Esophagus muscularis mucosa (tissue), 3 donors: ENCODE measurements around the gene RNF25.
"Not testable (repeated sequence)": the region's sequence is repeated elsewhere in the genome, so short reads cannot be mapped to it uniquely, and the experiment has no call there.

ENCODE experiments used
- POLR2A ChIP-seq: fragments of 450-650 bp; IDR thresholded peaks from one replicate; pipeline ENCODE4 v1.6.1; 2017; ENCODE audit warnings: antibody characterized with exemption, moderate library complexity, mild to moderate bottlenecking, low read depth
- TF ChIP-seq, protein P1 (sequence below), 3 experiments: fragments of 200-600 bp in 2 of 3; fragments of 450-650 bp in 1 of 3; sonication (generic) in 2 of 3; IDR thresholded peaks; one replicate each; pipeline ENCODE4 v1.5.1; 2017 to 2019; ENCODE audit warnings: antibody characterized with exemption in 3 of 3, mild to moderate bottlenecking in 2 of 3, moderate library complexity in 1 of 3

DNA sequence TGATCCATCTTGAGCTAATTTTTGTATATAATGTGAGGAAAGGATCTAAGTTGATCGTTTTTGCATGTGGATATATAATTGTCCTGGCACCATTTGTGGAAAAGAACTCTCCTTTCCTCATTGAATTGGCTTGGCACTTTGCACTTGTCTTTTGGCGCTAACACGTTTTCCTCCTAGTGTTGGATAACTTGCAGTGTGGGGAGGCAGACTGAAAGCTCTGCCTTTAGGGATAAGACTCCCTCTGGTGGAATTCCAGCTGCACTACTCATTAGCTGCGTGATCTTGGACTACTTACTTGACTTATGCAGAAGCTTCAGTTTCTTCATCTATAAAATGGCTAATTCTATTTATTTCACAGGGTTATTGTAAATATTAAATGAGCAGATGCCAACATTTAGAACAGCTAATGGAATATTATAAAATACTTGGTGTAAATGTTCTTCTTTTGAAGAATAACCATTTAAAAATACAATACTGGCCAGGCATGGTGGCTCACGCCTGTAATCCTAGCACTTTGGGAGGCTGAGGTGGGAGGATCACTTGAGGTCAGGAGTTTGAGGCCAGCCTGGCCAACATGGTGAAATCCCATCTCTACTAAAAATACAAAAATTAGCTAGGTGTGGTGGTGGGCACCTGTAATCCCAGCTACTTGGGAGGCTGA is 15.7 kb upstream of the RNF25 start:
- not testable (repeated sequence) for TF ChIP-seq POLR2A
- TF ChIP-seq, protein P1, sequence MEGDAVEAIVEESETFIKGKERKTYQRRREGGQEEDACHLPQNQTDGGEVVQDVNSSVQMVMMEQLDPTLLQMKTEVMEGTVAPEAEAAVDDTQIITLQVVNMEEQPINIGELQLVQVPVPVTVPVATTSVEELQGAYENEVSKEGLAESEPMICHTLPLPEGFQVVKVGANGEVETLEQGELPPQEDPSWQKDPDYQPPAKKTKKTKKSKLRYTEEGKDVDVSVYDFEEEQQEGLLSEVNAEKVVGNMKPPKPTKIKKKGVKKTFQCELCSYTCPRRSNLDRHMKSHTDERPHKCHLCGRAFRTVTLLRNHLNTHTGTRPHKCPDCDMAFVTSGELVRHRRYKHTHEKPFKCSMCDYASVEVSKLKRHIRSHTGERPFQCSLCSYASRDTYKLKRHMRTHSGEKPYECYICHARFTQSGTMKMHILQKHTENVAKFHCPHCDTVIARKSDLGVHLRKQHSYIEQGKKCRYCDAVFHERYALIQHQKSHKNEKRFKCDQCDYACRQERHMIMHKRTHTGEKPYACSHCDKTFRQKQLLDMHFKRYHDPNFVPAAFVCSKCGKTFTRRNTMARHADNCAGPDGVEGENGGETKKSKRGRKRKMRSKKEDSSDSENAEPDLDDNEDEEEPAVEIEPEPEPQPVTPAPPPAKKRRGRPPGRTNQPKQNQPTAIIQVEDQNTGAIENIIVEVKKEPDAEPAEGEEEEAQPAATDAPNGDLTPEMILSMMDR (IDR thresholded peaks at IDR 0.05) = peak; percentile 72 to 90 (median 79)
